Mammary microvascular endothelial cell (primary cell): ENCODE measurements around the gene CCL4L2. TPM values are rescaled to one million over a fixed set of nuclear protein-coding genes. Genes with fewer than 3 reads are reported as not detected.

Experiments used
- total RNA-seq: library from RNA; depleted of rRNA; stranded (reverse); fragments of >200 nt; gene quantifications from 2 replicates; pipeline ENCODE4 v1.2.3, GENCODE V29; 2015

CCL4L2 gene
- total RNA-seq, result not detected in 2 replicates

DNA sequence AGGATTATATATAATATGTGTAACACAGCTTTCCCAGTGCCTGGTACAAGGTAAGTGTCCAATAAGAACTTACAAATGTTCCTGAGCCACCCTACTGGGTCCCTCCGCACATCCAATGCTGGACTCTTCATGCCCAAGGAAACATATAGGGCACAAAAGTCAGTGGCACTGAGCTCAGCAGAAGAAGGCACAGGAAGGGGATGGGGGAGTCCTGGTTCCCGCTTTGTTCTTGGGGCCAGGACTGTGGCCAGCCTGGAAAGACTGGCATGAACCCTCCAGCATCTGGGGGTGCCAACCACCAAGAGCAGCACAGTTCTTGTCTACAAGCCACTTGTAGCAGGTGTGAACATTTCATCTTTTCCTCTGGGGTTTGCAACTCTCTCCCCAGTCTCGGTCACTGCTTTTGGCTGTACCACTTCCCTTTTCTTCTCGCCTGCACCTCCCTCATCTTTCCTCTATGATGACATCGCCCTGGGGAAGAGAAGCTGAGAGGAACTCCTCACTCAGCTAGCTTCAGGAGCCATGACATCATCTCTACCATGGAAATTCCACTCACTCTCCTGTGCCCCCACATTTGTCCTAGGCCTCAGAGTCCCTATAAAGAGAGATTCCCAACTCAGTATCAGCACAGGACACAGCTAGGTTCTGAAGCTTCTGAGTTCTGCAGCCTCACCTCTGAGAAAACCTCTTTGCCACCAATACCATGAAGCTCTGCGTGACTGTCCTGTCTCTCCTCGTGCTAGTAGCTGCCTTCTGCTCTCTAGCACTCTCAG lies at the start of gene CCL4L2:
Gene CCL4L2, plus strand, starts transcription at position 625 of the 773 bp plus-strand sequence.

DNA sequence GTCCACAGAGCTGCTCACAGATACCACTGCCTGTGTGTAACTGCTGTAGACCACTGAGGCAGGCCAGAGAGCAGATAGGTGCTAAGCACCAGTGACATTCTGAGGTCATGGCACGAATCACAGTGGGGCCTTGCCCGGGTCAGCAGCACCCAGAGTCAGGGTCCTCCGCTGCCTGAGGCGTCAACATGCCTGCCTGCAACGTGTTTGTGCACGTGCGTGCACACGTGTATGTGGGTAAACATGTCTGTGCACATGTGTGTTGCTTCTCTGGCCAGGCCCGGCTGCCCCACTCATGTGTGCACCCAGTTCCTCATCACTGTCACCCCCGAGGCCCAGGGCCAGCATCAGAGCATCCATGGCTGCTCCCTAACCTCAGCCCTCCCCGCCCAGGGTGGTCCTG lies 34.3 kb upstream of the CCL4L2 start, which contains the start of gene TBC1D3B:
Gene TBC1D3B, minus strand, starts transcription at position 101 of the 400 bp plus-strand sequence. CDS start 1,586 bp downstream, outside the sequence.

Other genes starting within 250 kb of the CCL4L2 start
- not detected in 2 replicates for gene CCL16, start 229.6 kb upstream of the CCL4L2 start, total RNA-seq
- gene CCL14, start 224.3 kb upstream of the CCL4L2 start, total RNA-seq, result 0.80 and 4.8 TPM in 2 replicates
- gene CCL15, start 209.5 kb upstream of the CCL4L2 start, total RNA-seq, result not detected in 2 replicates
- gene CCL23, start 193.1 kb upstream of the CCL4L2 start, total RNA-seq, result not detected in 2 replicates
- not detected in 2 replicates for gene CCL18, start 146.8 kb upstream of the CCL4L2 start, total RNA-seq
- not detected in 2 replicates for gene CCL3, start 120.9 kb upstream of the CCL4L2 start, total RNA-seq
- gene CCL4, start 107.2 kb upstream of the CCL4L2 start, total RNA-seq, result not detected in 2 replicates
- 3.2 TPM in 1 of 2 replicates, not detected in the other for gene TBC1D3B, start 34.4 kb upstream of the CCL4L2 start, total RNA-seq
- not detected in 2 replicates for gene CCL3L1, start 14.3 kb upstream of the CCL4L2 start, total RNA-seq
- not detected in 2 replicates for gene TBC1D3I, start 53.5 kb downstream of the CCL4L2 start, total RNA-seq
- gene TBC1D3G, start 112.8 kb downstream of the CCL4L2 start, total RNA-seq, result 0.89 and 1.5 TPM in 2 replicates
- gene TBC1D3H, start 177.4 kb downstream of the CCL4L2 start, total RNA-seq, result not detected in 2 replicates